Skeletal muscle tissue (tissue), 4 donors: ENCODE data around the gene GABARAP. TPM values are rescaled to one million over a fixed set of nuclear protein-coding genes. Genes with fewer than 3 reads are reported as not detected.

ENCODE experiments used
- H3K27ac ChIP-seq: one replicate; pipeline ENCODE4 v1.7.0; 2013; ENCODE audit warnings: mild to moderate bottlenecking, low read depth, low read length, inconsistent platforms
- H3K27me3 ChIP-seq, 3 donors: one replicate each; pipeline ENCODE4 v1.7.0; 2013; ENCODE audit warnings: low read length in 3 of 3; ENCODE audit not compliant: control insufficient read depth in 3 of 3, insufficient read depth in 3 of 3
- H3K36me3 ChIP-seq, 3 donors: one replicate each; pipeline ENCODE4 v1.7.0; 2013; ENCODE audit warnings: low read length in 3 of 3; ENCODE audit not compliant: control insufficient read depth in 3 of 3, insufficient read depth in 3 of 3
- H3K4me1 ChIP-seq, 3 donors: one replicate each; pipeline ENCODE4 v1.7.0; 2013; ENCODE audit warnings: low read length in 3 of 3, mild to moderate bottlenecking in 3 of 3; ENCODE audit not compliant: control insufficient read depth in 3 of 3, insufficient read depth in 3 of 3
- H3K4me3 ChIP-seq, 3 donors: one replicate each; pipeline ENCODE4 v1.7.0; 2013; ENCODE audit warnings: low read length in 3 of 3
- H3K9ac ChIP-seq, 3 donors: one replicate each; pipeline ENCODE4 v1.7.0; 2013; ENCODE audit warnings: low read length in 3 of 3, mild to moderate bottlenecking in 3 of 3, moderate library complexity in 2 of 3, low read depth in 1 of 3
- H3K9me3 ChIP-seq, 3 donors: one replicate each; pipeline ENCODE4 v1.7.0; 2013; ENCODE audit warnings: low read length in 3 of 3; ENCODE audit not compliant: control insufficient read depth in 3 of 3
- total RNA-seq: library from RNA; depleted of rRNA; stranded (reverse); fragments of >200 nt; gene quantifications from one replicate; pipeline ENCODE4 v1.2.3, GENCODE V29; 2014
- donor health status: Osteomylitis.

Gene GABARAP
- total RNA-seq, 1 donor from 2014 or later = 259 TPM

DNA sequence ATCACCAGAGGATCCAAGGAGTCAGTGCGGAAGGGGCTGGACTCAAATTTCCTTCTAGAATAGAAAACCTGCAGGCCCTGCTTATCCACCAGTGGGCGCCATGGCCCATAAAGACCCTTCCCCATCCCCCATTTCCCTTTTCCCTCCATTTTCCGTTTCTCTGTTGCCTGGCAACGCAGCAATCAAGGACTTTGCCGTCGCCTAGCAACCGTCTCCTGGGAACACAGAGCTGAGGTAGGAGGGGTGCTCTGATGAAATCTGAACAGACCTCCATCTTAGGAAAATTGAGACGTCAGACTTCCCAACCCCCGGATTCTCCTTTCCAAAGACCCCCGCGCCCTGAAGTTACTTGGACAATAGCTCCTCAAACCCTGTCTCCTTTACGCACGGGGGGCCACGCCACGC is 28.4 kb downstream of the GABARAP start:
- Histone ChIP-seq H3K27ac (peak overlapping the region; percentile 62), H3K27me3 (peaks cover 0 to 11% (median 6%) of the 10 kb centered on the region in 3 donors), H3K4me1 (peaks cover 40 to 47% (median 41%) of the 10 kb centered on the region in 3 donors), H3K9ac (peak overlapping the region in 1 of 3 donors; percentile 50), H3K36me3 (no peaks in the 10 kb centered on the region), H3K9me3 (no peaks in the 10 kb centered on the region), H3K4me3 (peak overlapping the region; percentile 70 to 75 (median 74))

DNA sequence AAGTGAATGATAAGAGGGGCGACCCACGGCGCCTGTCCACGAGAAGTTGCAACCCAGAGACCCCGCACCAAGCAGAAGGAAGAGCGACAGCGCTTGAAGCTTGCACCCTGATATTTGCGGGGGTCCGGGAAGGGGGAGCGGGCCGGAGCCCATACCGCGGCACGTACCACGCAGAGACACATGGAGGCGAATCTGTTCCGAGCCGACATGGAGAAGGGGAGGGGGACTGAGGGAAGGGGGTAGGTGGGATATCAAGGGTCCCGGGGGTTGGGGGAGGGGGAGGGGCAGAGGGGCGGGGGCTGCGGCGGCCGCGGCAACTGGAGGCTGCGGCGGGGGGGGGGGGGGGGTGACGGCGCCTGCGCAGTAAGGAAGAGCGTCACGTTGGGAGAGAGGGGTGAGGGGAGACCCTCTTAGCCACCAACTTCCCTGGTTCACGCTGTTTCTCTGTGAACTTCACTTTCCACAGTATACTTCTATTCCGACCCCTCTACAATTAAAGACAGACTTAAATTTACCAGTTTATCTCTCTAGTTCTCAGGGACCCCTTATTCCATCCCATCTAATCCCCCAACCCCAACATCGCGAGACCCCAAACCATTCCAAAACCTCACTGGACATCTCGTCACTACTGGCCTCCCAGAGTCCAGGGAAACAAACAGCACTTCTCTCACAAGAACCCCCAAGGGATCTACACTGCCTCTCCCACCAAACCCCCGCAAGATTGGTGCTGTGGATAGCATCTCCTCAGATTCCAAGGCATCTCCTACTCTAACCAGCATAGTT is 30.6 kb downstream of the GABARAP start:
- Histone ChIP-seq H3K36me3 (no peaks in the 10 kb centered on the region), H3K4me1 (peaks cover 27 to 33% (median 29%) of the 10 kb centered on the region in 3 donors), H3K4me3 (no peak overlapping the region), H3K9ac (no peak overlapping the region), H3K9me3 (no peaks in the 10 kb centered on the region), H3K27ac (no peak overlapping the region), H3K27me3 (peaks cover 0 to 11% (median 6%) of the 10 kb centered on the region in 3 donors)

DNA sequence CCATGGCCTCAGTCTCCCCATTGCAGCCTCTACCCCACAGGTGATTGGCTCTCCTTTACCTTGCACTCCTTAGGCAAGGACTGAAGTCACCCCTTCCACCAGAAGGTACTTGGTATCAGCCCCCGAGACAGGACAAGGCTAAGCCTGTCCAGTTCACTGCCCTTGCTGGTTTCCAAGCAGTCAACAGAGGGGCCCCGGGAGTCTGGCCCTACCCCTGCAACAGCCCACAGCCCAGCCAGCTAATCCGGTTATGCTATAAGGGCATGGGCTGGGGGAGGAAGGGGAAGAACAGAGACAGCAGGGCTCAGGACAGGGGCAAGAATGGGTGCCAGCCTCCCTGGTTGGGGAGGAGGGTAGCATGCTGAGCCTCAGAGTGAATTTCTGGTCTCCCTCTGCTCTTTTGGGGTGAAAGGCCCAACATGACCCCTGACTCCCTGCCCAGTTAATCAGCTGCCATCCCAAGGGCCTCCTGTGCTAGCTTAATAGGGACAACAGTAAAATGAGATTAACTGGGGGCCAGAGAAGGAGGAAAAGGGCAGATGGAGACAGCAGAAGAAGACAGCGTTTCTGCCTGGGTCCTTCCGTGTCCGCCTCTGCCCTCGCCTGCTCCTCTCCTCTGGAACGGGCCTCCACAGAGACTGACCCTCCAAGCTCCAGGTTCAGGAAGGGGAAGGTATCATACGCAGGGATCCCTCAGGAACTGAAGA is 33.3 kb downstream of the GABARAP start:
- H3K4me1 ChIP-seq = peaks cover 7 to 12% (median 9%) of the 10 kb centered on the region in 3 donors
- H3K36me3 ChIP-seq = no peaks in the 10 kb centered on the region
- H3K27me3 ChIP-seq = peaks cover 0 to 9% (median 6%) of the 10 kb centered on the region in 3 donors

DNA sequence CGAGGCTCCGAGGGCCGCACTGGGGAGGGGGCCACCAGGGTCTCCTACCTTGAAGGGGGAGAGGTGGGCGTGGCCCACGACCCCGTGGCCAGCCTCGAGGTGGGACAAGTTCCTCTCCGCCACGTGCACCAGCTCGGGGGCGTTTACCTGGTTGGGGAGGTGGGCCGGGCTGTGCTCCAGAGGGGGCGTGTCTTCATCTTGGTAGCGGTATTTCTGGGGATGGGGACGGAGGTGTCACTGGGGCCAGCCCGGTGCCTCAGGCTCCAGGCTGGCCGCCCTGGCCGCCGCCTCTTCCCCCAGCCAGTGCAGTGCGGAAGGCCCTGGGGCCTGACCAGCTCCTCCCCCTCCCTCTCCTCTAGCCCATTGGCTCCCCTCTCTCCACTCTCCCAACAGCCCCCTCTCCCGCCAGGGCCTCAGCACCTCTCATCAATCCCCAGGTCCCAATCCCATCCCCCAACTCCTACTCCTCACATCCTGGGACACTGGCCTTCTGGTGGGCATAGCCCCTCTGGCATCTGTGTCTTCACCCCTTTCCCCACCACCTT is 34.1 kb downstream of the GABARAP start:
- no peak overlapping the region for H3K9ac ChIP-seq
- no peak overlapping the region for H3K27ac ChIP-seq
- no peaks in the 10 kb centered on the region for H3K9me3 ChIP-seq
- H3K4me1 ChIP-seq = peaks cover 4 to 8% (median 5%) of the 10 kb centered on the region in 3 donors
- peaks cover under 1 to 5% (median 4%) of the 10 kb centered on the region in 3 donors for H3K36me3 ChIP-seq
- H3K27me3 ChIP-seq = peaks cover 0 to 6% (median 5%) of the 10 kb centered on the region in 3 donors
- no peak overlapping the region for H3K4me3 ChIP-seq

More for the DNA sequence above, 33.3 kb downstream of the GABARAP start:
- H3K27ac ChIP-seq = no peak overlapping the region
- H3K9me3 ChIP-seq = no peaks in the 10 kb centered on the region
- H3K4me3 ChIP-seq = no peak overlapping the region
- H3K9ac ChIP-seq = no peak overlapping the region

DNA sequence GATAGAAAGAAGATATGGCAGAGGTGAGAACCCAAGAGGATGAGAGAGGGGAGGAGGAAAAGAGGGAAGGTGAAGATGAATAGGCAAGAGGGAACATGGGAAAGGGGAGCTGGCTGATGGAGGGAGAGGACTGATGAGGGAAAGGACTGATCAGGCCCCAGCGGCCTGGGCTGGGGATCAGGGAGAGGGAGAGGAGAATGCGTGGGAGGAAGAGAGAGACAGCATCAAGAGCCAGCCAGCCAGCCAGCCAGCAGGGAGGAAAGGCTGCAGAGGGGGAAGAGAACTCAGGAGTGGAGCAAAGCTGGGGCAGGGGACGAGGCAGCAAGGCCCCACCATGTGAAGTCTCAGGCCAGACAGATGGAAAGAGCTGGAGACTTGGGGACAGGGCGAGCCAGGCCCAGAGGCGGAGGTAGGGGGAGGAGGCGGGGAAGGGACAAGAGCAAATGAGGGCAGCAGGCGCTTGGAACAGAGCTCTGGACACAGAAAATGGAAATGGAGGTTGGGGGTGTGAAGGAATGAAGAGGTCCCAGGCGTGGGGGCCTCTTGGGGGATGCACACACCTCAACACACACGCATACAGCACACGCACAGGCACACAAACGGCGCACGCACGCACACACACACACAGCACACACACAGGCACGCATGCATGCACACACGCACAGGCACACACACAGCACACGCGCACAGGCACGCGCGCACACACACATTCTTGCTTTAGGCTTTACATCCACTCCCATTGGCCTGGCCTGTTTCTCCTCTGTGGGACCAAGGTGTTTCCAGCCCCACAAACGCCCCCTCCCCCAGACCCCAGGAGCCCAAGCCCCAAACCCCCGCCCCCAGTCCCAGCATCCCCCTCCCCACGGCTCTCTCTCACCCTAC is 34.9 kb downstream of the GABARAP start:
- Histone ChIP-seq H3K9me3 (no peaks in the 10 kb centered on the region), H3K27ac (no peak overlapping the region), H3K9ac (peak overlapping the region in 2 of 3 donors; percentile 40 to 51), H3K4me3 (no peak overlapping the region), H3K36me3 (peaks cover 8 to 11% (median 8%) of the 10 kb centered on the region in 3 donors), H3K4me1 (peaks cover 4 to 8% (median 5%) of the 10 kb centered on the region in 3 donors), H3K27me3 (peaks cover 0 to 6% (median 5%) of the 10 kb centered on the region in 3 donors)

DNA sequence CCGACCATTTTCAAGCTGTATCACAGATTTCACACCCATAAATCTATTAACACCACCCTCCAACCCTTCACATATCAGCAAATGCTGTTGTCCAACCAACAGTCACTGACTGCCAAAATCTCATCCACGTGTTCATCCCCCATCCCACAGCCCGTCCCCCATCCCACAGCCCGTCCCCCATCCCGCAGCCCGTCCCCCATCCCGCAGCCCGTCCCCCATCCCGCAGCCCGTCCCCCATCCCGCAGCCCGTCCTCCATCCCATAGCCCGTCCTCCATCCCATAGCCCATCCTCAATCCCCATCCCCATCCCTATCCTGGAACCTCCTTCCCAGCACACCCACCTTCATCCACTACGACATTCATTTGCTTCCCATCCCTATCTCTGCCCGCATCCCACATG is 36.7 kb downstream of the GABARAP start:
- Histone ChIP-seq H3K9ac (peak overlapping the region in 2 of 3 donors; percentile 51 to 74), H3K4me1 (peaks cover 4 to 5% (median 4%) of the 10 kb centered on the region in 3 donors), H3K36me3 (peaks cover 8 to 17% (median 8%) of the 10 kb centered on the region in 3 donors), H3K27ac (no peak overlapping the region), H3K9me3 (no peaks in the 10 kb centered on the region), H3K27me3 (no peaks in the 10 kb centered on the region), H3K4me3 (peak overlapping the region; percentile 64 to 76 (median 66))

DNA sequence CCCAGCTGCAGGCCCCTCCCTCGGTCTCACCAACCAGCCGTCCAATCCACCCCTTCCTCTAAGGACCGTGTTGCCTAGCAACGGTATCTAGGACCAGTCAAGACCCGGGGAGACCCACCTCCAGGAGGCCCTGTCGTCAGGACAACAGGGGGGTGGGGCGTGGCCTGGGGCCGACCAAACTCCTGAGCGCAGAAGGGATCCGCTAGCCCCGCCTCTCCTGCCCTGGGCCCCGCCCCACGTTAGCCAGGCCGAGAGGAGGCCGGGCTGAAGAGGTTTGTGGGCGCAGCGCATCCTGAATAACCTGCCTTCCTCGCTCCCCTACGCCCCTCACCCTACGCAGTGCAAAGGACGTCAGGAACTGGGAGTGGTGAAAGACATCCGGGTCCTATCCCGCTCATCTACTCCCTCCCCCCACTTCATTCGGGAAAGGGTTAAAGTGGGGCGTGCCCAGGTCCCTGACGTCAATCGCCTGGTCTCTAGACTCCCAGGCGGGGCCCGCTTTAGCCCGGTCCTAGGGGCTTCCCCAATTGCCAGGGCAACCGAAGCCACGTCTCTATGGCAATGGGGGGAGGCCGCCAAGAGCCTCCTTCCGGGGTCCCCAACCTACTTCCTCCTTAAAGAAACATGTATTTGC is 37.3 kb downstream of the GABARAP start:
- no peaks in the 10 kb centered on the region for H3K27me3 ChIP-seq
- peak overlapping the region; percentile 34 for H3K27ac ChIP-seq
- H3K36me3 ChIP-seq = peaks cover 8 to 17% (median 8%) of the 10 kb centered on the region in 3 donors
- peak overlapping the region; percentile 64 to 76 (median 66) for H3K4me3 ChIP-seq
- H3K4me1 ChIP-seq = peaks cover 4 to 5% (median 4%) of the 10 kb centered on the region in 3 donors
- H3K9ac ChIP-seq = peak overlapping the region; percentile 38 to 74 (median 61)
- no peaks in the 10 kb centered on the region for H3K9me3 ChIP-seq

DNA sequence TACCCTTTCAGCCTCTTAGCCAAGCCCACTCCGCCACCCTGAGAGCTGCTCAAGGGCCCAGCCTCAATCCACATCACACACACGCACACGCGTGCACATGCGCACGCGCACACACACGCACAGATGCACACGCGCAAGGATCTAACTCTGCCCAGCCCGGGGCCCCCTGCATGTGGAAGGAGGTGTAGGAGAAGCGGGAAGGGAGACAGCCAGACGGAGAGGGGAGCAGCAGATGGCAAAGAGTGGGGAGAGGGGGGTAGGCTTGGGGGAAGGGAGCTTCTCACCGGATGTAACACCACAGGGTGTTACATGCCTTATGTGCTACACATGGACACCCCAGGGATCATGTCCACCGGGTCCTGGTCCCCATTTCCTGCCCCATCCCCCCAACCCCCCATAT is 37.9 kb downstream of the GABARAP start:
- H3K9me3 ChIP-seq = no peaks in the 10 kb centered on the region
- H3K27me3 ChIP-seq = no peaks in the 10 kb centered on the region
- peaks cover 4 to 5% (median 4%) of the 10 kb centered on the region in 3 donors for H3K4me1 ChIP-seq
- H3K4me3 ChIP-seq = peak overlapping the region in 1 of 3 donors; percentile 66
- H3K27ac ChIP-seq = no peak overlapping the region
- peaks cover 8 to 17% (median 8%) of the 10 kb centered on the region in 3 donors for H3K36me3 ChIP-seq
- peak overlapping the region in 1 of 3 donors; percentile 74 for H3K9ac ChIP-seq

DNA sequence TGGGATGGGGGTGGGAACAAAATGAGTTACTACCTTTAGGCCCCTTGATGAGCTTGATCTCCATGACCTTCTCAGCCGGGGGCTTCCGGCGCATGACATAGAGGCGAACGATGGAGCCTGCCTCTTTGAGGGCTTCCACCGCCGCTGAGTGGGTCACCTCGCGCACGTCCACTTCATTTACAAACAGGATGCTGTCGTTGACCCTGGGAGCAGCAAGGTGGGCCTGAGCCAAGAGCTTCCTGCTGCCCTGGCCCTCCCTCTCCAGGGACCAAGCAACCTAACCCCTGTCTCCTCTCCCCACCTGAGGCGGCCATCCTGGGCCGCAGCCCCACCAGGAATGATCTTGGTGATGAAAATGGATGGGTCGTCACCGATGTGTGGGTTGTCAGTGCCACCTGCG is 38.9 kb downstream of the GABARAP start:
- no peak overlapping the region for H3K27ac ChIP-seq
- H3K9me3 ChIP-seq = no peaks in the 10 kb centered on the region
- peaks cover 4 to 5% (median 4%) of the 10 kb centered on the region in 3 donors for H3K4me1 ChIP-seq
- H3K27me3 ChIP-seq = no peaks in the 10 kb centered on the region
- H3K9ac ChIP-seq = no peak overlapping the region
- H3K4me3 ChIP-seq = no peak overlapping the region
- H3K36me3 ChIP-seq = peaks cover 8 to 17% (median 8%) of the 10 kb centered on the region in 3 donors
